ENCODE data around the gene GNL2.

The GNL2 gene

DNA sequence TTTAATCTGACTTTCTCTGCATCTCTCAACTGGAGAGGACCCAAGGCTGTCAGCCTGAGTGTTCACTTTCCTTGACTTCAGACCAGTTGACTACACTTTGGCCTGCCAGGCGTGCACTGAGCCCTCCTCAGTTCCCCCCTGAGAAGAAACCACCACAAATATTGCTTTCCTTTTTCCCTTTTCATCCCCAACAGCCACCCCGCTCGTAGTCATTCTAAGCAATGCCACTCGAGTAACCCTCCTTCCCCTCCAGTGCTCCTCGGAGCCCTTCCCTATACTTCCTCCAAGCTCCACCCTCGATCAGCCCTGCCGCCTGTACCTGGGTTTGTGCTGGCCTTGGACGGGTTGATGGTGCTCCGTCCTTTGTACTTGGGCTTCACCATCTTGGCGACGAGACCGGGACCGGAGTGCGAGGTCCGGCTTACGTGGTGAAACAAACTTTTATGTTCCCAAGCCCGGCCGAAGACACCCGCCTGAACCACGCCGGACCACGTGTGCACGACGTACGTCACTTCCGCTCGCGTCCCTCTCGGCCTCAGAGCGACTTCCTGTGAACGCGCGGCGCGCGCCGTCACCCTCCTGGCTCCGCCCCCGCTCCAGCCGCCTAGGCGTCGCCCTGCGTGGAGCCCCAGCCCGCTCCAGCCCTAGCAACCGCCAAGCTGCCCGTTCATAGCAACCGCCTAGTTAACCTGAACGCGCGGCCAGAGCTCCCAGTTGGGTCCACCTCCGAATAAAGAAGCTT, at the start of gene GNL2:
GNL2 (minus strand) TSS at position 498 of the 742 bp plus-strand sequence; CDS start at position 383, 115 bp downstream.
- DNase-seq: peak; percentile 99

- no peak for DNase-seq
Measured at GRCh38 chr1:37641059-37641458, 45.3 kb upstream of the GNL2 start.

DNA sequence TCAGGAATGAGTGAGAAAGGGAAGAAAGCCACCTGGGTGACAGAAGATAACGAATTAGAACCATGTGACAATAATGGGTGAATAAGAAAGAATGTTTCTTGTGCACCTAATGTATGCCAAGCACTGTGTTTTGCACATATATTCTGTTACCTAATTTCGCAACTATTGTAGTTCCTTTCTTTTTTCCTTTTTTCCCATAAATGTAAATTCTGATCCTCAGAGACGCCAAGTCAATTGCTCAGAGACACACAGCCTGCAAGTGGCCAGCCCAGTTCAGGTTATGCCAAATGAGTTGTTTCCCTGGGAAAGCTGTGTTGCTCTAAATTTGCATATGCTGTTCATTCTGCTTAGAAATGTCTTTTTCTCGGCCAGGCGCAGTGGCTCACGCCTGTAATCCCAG, 40.7 kb upstream of the GNL2 start:
- DNase-seq: no peak

- no peak for DNase-seq
Measured at GRCh38 chr1:37634992-37635902, 39.5 kb upstream of the GNL2 start.

DNA sequence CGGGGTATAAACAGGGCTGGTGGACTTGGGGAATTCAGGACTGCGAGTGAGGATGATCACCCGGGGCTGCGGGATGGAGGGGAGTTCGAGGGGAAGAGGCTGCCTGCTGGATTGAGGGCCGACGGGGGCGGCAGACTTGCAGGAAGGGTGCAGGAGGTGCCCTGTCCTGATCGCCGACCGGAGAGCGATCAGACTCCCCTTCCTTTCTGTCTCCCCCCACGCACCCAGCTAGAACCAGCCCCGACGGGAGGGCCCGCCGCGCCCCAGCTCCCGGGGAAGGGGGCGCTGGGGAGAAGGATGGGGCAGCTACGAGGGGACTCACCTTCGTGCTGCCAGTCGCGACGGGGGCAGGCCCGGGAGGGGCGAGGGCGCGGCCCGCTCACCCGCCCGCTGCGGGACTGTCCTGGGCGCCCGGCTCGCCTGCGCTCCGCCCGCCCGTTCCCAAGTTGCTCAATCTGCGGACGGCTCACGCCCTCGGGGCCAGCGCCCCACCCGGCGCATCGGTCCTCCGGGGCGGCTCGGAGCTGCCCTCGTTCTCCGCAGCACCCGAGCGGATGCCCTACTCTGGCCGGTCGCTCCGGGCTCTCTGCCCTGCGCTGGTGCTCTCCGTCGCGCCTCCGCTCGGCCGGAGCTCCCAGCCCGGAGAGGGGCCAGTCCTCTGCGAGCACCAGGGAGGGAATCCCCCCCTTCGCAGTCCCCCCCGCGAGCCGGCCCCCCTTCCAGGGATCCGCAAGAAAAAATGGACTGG, 38.7 kb upstream of the GNL2 start, which contains the start of gene RSPO1:
RSPO1 (minus strand) TSS at position 649 of the 748 bp plus-strand sequence. CDS start 5,231 bp downstream, outside the sequence.
- DNase-seq: peak; percentile 51

DNA sequence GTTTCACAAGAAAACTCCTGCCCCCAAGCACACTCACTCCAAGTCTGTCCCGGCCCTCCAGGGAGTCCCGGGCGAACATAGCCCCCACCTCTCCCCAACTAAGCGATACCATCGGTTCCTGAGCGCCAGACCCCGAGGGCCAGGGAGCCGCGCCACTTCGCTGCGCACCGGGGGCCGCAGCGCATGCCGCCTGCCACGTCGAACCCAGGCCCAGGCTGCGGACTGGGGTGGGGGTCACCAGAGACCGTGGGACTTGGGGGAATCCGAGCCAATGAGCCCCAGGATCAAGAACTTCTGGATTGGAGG, 38.2 kb upstream of the GNL2 start:
- DNase-seq: no peak

DNA sequence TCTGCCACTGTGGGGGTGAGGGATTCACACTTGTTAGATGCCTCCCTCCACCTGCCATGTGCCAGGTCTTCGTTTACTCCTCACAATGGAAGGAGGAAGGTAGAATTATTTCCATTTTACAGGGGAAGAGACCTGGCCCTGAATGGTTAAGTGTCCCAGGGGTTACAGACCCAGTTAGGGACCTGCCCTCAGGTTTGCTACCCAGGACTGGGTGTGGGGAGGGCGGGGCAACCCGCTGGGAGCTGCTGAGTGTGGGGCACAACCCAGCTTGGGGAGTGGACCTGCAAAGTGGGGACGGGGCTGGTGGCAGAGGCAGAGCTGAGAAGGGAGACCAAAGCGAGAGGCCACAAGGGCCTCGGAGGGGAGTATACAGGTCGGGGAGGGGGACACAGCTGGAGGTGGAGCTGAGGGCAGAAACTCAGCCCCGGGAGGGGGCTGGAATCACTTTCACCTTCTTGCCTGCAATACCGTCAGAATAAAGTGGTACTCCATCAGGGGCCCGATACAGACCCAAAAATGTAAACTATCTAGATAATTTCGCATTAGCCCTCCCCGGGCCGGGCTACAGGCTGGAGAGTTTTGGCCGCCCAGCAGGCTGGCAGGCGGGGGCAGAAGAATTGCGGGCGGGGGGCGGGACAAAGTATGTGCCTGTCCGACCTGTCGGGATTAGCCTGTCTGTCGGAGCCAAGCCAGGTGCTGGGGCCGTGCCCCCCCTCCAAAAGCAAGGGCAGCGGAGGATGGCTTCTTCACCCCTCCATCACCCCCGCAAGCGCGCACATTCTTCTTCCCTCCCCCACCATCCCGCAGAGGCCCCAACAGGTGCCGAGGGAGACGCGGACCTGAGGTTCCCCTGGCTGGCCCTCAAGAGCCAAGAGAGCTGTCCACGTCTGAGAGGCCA, 37.6 kb upstream of the GNL2 start:
- DNase-seq: no peak

GRCh38 chr1:37631036-37631435, 35.3 kb upstream of the GNL2 start:
- peak; percentile 61 for DNase-seq

DNA sequence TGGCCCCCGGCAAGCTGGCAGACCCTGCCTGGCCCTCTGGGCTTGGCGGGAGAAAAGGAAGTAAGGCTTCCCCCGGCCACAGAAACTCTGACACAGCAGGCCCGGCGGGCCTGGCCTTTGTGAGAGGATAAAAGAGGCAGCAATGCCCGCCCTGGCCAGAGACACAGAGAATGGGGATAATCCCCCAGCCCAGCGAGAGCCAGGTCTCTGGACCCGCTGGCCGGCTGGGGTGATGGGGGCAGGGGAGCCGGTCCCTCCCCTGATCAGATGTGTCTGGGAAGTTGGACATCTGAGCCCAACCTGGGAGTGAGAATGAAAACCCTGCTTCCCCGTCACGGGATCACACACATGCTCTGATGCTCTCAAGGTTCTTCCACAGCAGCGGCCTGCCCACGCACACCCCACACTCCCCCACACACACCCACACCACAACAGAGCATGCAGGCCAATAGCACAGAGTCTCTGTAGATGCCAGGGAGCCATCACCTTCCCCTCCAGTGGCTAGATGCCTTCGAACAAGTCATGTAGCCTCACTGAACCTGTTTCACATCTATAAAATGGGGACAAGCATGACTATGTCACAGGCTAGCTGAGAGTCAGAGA, 34.8 kb upstream of the GNL2 start:
- no peak for DNase-seq

DNA sequence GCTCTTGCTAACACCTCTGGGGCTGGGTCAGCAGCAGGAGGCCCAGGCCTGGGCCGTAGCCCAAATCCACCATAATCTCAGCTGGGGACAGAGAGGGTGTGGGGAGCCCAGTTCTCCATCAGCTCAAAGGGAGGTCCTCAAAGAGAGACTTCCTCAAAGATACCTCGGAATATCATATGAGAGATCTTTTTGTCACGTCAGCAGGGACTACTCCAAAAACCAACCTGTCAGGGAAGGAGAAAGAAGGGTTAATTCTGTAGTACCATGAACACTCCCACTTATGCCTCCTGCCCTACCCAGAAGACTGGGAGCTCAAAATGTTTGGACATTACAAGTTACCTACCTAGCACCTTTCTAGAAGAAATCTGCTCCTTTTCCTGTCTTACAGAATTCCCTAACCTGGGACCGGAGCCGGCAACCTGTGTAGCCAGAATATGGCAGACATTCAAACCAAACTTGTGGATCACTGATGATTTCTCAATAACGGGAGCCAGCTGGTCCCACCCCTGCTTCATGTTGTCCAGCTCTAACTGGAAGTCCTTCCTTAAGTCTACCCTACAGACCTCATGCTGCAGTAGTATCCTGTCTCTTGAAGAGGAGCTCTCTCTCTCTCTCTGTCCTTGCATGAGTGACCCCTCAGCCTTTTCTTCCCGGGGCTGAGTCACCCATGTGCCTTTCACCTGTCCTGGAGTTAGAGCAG, 34.1 kb upstream of the GNL2 start:
- DNase-seq: no peak

- peak; percentile 94 for DNase-seq
Measured at GRCh38 chr1:37629008-37629407, 33.3 kb upstream of the GNL2 start.

- DNase-seq: peak; percentile 84
Measured at GRCh38 chr1:37628026-37628556, 32.4 kb upstream of the GNL2 start.

DNA sequence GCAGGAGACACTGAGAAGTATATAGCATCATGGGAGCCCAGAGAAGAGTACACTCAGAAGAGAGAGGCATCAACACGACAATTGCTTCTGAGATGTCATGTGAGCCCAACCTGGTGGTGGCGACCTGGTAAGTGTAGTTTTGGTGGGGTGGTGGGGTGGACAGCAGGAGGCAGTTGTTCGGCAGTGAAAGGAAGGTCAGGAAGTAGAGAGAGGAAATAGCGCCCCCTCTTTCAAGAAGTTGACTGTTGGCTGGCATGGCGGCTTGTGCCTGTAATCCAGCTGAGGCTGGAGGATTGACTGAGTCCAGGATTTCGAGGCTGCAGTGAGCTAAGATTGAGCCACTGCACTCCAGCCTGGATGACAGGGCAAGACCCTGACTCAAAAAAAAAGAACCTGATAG, 26.4 kb upstream of the GNL2 start:
- DNase-seq: no peak

- DNase-seq: no peak
Measured at GRCh38 chr1:37621326-37621870, 25.7 kb upstream of the GNL2 start.

DNA sequence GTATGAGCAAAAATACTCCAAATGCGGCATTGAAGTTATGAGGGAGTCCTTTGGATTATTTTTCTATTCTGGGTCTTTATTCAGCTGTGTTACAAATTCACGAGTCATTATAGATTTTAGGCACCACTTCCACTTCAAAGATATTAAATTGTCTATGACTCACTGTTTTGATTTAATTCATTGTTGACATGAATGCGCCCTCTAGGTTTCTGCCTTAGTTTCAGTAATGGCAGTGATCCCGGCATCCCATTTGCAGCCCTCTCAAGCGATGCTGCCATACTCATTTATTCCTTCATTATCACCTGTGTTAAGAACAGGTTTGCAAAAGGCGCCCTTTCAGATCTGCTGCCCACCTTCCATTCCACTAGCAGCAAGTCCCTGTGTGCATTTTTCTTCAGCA, 25.0 kb upstream of the GNL2 start:
- no peak for DNase-seq

DNA sequence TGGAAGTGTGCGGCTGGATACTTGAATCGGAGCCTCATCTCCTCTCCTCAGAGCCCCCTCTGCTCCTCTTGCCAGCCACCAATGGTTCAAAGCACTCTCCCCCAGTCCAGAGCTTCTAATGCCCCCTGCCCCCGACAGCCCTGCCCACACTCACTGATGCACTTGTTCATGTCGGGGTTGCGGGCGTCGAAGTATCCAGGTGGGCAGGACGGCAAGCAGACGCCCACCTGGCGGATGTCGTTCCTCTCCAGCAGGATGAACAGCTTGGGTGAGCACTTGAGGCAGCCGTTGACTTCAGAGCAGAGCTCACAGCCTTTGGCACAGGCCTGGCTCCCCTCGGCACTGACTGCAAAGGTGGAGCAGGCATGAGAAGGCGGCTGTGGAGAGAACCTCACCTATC, 20.6 kb upstream of the GNL2 start:
- no peak for DNase-seq

- DNase-seq: no peak
Measured at GRCh38 chr1:37614105-37614504, 18.4 kb upstream of the GNL2 start.

GRCh38 chr1:37612186-37612585, 16.4 kb upstream of the GNL2 start:
- DNase-seq: peak; percentile 20

DNA sequence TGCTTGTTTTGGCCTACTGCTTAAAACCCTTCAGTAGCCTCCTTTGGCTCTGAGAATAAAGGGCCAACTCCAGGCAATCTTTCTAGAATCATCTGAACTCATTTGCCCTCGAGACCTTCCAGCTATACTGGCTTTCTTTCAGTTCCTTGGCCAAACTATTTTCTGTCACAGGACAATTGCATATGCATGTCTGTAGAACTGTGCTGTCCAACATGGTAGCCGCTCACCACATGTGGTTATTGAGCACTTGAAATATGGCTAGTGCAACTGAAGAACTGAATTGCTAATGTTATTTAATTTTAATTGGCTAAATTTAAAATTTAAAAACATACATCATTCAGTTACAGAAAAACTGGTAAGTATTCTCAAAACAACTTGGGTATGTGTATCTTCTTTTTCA, 14.3 kb upstream of the GNL2 start:
- DNase-seq: no peak

GRCh38 chr1:37609002-37609401, 13.3 kb upstream of the GNL2 start:
- DNase-seq: no peak
